Adipocyte (in vitro differentiated cells): ENCODE measurements around the gene PSMB11.
A peak's percentile ranks its signal among the peaks of the same experiment; 100 is the strongest.
"Not testable (repeated sequence)": the region's sequence is repeated elsewhere in the genome, so short reads cannot be mapped to it uniquely, and the experiment has no call there.

Source experiments
- DNase-seq: peaks from one replicate; pipeline ENCODE4 v3.0.0-alpha.2; 2015; ENCODE audit warnings: low read depth
- H3K27me3 ChIP-seq: replicated peaks from 2 replicates; pipeline ENCODE4 v1.7.0; 2013; ENCODE audit warnings: mild to moderate bottlenecking, low read length, moderate library complexity; ENCODE audit not compliant: control insufficient read depth, insufficient read depth
- H3K36me3 ChIP-seq: 2 replicates; pipeline ENCODE4 v1.7.0; 2013; ENCODE audit warnings: low read length, mild to moderate bottlenecking, moderate library complexity; ENCODE audit not compliant: control insufficient read depth, insufficient read depth, severe bottlenecking
- H3K4me1 ChIP-seq: 2 replicates; pipeline ENCODE4 v1.7.0; 2013; ENCODE audit warnings: mild to moderate bottlenecking, low read length, moderate library complexity; ENCODE audit not compliant: control insufficient read depth, insufficient read depth
- H3K4me3 ChIP-seq: 2 replicates; pipeline ENCODE4 v1.7.0; 2013; ENCODE audit warnings: mild to moderate bottlenecking, low read length, moderate library complexity
- H3K9ac ChIP-seq: 2 replicates; pipeline ENCODE4 v1.7.0; 2013; ENCODE audit warnings: mild to moderate bottlenecking, low read length, moderate library complexity
- H3K9me3 ChIP-seq: 2 replicates; pipeline ENCODE4 v1.7.0; 2013; ENCODE audit warnings: mild to moderate bottlenecking, low read length, moderate library complexity; ENCODE audit not compliant: control insufficient read depth

PSMB11 gene, protein sequence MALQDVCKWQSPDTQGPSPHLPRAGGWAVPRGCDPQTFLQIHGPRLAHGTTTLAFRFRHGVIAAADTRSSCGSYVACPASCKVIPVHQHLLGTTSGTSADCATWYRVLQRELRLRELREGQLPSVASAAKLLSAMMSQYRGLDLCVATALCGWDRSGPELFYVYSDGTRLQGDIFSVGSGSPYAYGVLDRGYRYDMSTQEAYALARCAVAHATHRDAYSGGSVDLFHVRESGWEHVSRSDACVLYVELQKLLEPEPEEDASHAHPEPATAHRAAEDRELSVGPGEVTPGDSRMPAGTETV

GRCh38 chr14:23042162-23042965 lies at the start of gene PSMB11:
Gene PSMB11, plus strand, starts transcription at chr14:23042212. Its CDS starts 14 bp downstream, at chr14:23042226.
- DNase-seq, result no peak
- no peaks in the 10 kb centered on the region for H3K4me1 ChIP-seq
- H3K9ac ChIP-seq, result no peak within 1 kb of the TSS

DNA sequence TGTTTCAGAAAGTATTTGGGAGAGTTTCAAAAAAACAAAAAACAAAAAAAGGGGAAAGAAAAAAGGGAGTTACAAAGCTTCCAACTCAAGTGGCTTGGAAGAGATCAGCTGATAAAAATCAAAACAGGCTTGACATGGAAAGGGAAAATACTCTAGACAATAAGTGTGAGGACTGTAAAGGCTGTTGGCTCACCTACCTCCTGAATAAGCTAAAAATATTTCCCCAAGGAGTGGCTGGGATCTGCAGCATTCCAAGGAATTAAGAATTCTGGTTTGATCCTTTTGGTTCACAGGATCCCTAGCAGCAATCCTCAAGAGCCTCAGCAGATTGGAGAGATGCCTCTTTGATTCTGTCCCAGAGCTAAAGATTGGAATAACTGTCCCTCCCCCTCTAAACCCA lies 48.5 kb upstream of the PSMB11 start:
- Histone ChIP-seq H3K9ac (peak overlapping the region; percentile 18), H3K4me1 (peaks cover 10% of the 10 kb centered on the region), H3K27me3 (peaks cover 4% of the 10 kb centered on the region), H3K36me3 (no peaks in the 10 kb centered on the region), H3K4me3 (no peak overlapping the region), H3K9me3 (no peaks in the 10 kb centered on the region)
- DNase-seq, result peak; percentile 4

More at GRCh38 chr14:23042162-23042965, at the start of gene PSMB11:
- no peaks in the 10 kb centered on the region for H3K9me3 ChIP-seq
- peaks cover 3% of the 10 kb centered on the region for H3K27me3 ChIP-seq
- H3K36me3 ChIP-seq, result no peaks in the 10 kb centered on the region
- H3K4me3 ChIP-seq, result no peak within 1 kb of the TSS

- DNase-seq, result peak; percentile 77
- Histone ChIP-seq H3K4me1 (peaks cover 10% of the 10 kb centered on the region), H3K27me3 (peaks cover 7% of the 10 kb centered on the region), H3K36me3 (no peaks in the 10 kb centered on the region), H3K4me3 (no peak overlapping the region), H3K9me3 (no peaks in the 10 kb centered on the region), H3K9ac (no peak overlapping the region)
These were observed 47.2 kb upstream of the PSMB11 start for GRCh38 chr14:22994762-22995275.

GRCh38 chr14:22995889-22996625 lies 46.0 kb upstream of the PSMB11 start:
- DNase-seq, result no peak
- no peak overlapping the region for H3K9ac ChIP-seq
- no peak overlapping the region for H3K4me3 ChIP-seq
- H3K27me3 ChIP-seq, result peaks cover 7% of the 10 kb centered on the region
- peaks cover 10% of the 10 kb centered on the region for H3K4me1 ChIP-seq
- no peaks in the 10 kb centered on the region for H3K9me3 ChIP-seq
- no peaks in the 10 kb centered on the region for H3K36me3 ChIP-seq

DNA sequence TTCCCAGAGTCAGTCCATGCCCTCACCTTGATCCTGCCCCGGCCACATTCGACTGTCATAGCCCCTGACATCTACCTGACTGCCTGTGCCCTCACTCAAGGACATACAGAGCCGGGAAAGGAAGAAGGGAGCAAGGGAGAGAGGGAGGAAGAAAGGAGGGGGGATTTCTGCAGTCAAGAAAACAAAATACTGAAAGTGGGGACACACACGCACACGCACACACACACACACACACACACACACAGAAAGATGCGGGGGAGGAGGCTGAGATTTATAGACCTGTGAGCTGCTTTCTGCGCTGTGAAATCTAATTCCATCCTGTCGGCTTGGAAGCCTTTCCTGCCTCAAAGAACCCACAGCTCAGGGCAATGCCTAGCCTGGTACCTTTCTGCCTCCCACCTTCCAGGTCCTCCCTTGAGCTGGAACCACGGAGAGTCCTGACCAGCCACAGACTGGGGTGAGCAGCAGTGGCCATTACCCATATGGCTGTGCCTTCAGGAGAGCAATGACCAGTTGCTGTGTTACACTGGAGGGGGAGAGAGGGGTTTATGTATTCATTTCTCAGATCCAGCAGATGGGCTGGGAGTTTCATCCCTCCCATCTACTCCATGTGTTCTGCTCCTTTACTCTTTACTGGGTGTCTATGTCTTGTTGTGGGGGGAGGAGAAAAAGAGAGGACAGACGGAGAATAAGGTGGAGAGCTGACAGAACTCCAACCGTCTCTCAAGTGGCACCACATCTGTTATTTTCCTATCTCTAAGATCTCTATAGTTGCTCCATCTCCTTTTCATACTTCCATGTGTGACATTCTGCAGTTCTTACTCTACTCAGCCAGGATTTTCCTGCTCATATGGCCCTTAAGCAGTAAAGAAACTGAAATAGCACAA lies 45.0 kb upstream of the PSMB11 start:
- DNase-seq, result no peak
- Histone ChIP-seq H3K27me3 (peaks cover 7% of the 10 kb centered on the region), H3K4me3 (no peak overlapping the region), H3K9me3 (no peaks in the 10 kb centered on the region), H3K36me3 (no peaks in the 10 kb centered on the region), H3K4me1 (peaks cover 10% of the 10 kb centered on the region), H3K9ac (no peak overlapping the region)

GRCh38 chr14:22997676-22998323 lies 44.2 kb upstream of the PSMB11 start:
- no peak overlapping the region for H3K4me3 ChIP-seq
- peaks cover 7% of the 10 kb centered on the region for H3K27me3 ChIP-seq
- peaks cover 10% of the 10 kb centered on the region for H3K4me1 ChIP-seq
- H3K36me3 ChIP-seq, result no peaks in the 10 kb centered on the region
- no peaks in the 10 kb centered on the region for H3K9me3 ChIP-seq
- H3K9ac ChIP-seq, result no peak overlapping the region
- no peak for DNase-seq

DNA sequence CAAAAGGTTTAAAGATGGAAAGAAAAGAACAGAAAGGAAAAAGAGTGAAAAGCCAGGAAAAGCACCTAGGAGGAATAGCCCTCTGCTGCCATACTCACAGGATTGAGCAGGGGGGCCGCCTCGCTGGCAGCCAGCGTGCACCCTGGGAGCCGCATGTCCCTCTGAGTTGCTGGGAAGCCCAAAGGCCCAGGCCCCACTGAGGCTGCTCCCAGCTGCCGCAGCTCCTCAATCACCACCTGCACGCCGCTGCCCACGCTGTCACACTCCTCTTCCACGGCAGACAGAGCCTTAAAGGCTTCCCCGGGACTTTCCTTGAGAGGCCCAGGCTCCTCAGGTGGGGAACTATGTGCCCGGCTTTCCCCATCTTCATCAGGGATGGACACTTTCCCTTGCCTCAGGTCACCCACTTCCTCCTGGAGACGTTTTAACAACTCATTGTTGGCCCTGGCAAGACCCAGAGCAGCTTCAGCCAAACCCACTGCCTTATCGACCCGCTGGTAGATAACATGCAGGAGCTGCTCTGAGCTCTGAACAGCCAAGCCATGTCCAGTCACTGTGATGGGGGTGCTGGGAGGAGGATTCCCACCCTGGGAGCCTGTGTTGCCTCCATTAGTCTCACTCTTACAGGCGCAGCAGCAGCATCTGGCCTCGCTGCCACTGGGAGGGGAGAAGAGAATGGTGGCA lies 43.5 kb upstream of the PSMB11 start:
- H3K36me3 ChIP-seq, result no peaks in the 10 kb centered on the region
- no peak overlapping the region for H3K4me3 ChIP-seq
- H3K27me3 ChIP-seq, result peaks cover 7% of the 10 kb centered on the region
- H3K9ac ChIP-seq, result no peak overlapping the region
- no peak for DNase-seq
- no peaks in the 10 kb centered on the region for H3K9me3 ChIP-seq
- peaks cover 6% of the 10 kb centered on the region for H3K4me1 ChIP-seq

GRCh38 chr14:23000860-23001259 lies 41.2 kb upstream of the PSMB11 start:
- H3K4me1 ChIP-seq, result no peaks in the 10 kb centered on the region
- no peaks in the 10 kb centered on the region for H3K9me3 ChIP-seq
- H3K9ac ChIP-seq, result no peak overlapping the region
- H3K36me3 ChIP-seq, result no peaks in the 10 kb centered on the region
- H3K27me3 ChIP-seq, result peaks cover 7% of the 10 kb centered on the region
- no peak for DNase-seq
- no peak overlapping the region for H3K4me3 ChIP-seq

- Histone ChIP-seq H3K27me3 (peaks cover 3% of the 10 kb centered on the region), H3K36me3 (no peaks in the 10 kb centered on the region), H3K9me3 (no peaks in the 10 kb centered on the region), H3K4me3 (no peak overlapping the region), H3K4me1 (peaks cover 9% of the 10 kb centered on the region), H3K9ac (no peak overlapping the region)
- no peak for DNase-seq
These were observed 39.4 kb upstream of the PSMB11 start for GRCh38 chr14:23002592-23002991.

- not testable (repeated sequence) for H3K4me3 ChIP-seq, H3K27me3 ChIP-seq, DNase-seq, H3K9ac ChIP-seq, H3K36me3 ChIP-seq, H3K9me3 ChIP-seq
- peaks cover 12% of the 10 kb centered on the region for H3K4me1 ChIP-seq
These were observed 37.7 kb upstream of the PSMB11 start for GRCh38 chr14:23004274-23004673.
